Measurements from ENCODE around the gene SORCS2.

The SORCS2 gene

GRCh38 chr4:7248857-7249256 lies 56.5 kb downstream of the SORCS2 start:
- no peak for DNase-seq

GRCh38 chr4:7251321-7251720 lies 59.0 kb downstream of the SORCS2 start:
- DNase-seq = no peak

DNA sequence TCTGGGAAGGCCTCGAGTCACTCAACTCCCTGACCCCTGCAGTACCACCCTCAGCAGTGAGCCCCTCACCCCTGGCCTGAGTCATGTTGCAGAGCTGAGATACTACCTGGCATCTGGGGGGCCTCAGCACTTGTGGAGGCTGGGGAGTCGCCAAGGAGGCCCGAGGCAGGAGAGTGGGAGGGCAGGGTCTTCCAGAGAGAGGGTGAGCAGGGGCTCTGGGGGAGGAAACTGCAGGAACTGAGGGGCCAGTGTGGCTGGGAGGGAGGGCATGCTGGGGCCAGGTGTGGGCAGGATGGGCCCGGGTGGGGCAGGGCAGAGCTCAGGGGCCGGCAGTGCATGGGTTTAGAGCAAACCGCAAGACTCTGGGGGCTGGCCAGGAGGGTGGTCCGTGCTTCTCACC lies 59.7 kb downstream of the SORCS2 start:
- no peak for DNase-seq

GRCh38 chr4:7252510-7253340 lies 60.4 kb downstream of the SORCS2 start:
- DNase-seq = no peak

GRCh38 chr4:7253341-7253700 lies 61.0 kb downstream of the SORCS2 start:
- DNase-seq = no peak

DNA sequence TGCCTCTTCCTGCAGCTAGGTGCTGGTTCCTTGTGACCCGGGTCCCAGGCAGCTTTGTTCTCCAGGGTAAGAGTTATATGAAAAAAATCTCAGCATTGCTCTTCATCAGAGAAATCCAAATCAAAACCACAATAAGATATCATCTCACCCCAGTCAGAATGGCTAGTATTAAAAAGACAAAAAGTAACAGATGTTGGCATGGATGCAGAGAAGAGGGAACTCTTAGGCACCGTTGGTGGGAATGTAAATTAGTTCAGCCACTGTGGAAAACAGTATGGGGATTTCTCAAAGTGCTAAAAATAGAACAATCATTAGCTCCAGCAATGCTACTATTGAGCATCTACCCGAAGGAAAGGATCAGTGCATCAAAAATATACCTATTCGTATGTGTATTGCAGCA lies 61.5 kb downstream of the SORCS2 start:
- DNase-seq = no peak

GRCh38 chr4:7254736-7255487 lies 62.6 kb downstream of the SORCS2 start:
- DNase-seq = no peak

DNA sequence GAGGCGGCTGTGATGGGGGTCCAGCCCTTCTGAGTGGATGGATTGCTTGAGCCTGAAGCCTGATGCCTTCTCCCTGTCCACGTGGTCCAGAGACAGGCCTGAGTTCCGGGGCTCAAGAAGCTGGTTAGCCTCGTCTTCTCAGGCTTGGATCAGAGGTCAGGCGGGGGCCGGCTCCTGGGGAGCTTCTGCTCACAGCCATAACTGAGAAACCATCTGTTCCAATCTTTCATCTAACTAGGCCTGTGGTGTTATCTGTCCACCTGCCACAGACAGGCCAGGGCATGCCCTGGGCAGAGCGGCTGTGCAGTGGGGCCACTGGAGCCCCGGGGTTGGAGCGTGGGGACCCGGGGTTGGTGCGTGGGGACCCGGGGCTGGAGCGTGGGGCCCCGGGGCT lies 63.1 kb downstream of the SORCS2 start:
- no peak for DNase-seq

GRCh38 chr4:7255996-7256395 lies 63.7 kb downstream of the SORCS2 start:
- no peak for DNase-seq

- no peak for DNase-seq
Measured at GRCh38 chr4:7256984-7257810, 64.9 kb downstream of the SORCS2 start.

- no peak for DNase-seq
Measured at GRCh38 chr4:7259039-7259438, 66.7 kb downstream of the SORCS2 start.

DNA sequence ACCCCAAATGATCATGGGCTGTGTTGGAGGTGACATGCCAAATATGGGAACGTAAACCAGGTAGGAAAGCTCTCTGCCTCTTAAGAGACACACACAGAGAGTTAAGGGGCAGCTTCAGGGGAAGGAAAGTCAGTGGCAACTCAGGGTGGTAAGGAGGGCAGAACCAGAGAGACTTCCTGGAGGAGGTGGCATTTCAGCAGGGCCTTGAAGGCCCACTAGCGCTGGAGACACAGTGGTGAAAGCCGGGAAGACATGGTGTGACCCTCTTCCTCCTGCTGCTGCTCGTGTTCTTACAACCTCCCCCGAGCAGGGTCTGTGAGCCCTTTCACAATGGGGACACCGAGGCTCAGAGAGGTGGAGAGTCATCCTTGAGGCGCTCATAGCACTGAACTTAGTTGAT lies 68.2 kb downstream of the SORCS2 start:
- DNase-seq = no peak

- DNase-seq = no peak
Measured at GRCh38 chr4:7261087-7261486, 68.7 kb downstream of the SORCS2 start.

- no peak for DNase-seq
Measured at GRCh38 chr4:7261536-7261935, 69.2 kb downstream of the SORCS2 start.

DNA sequence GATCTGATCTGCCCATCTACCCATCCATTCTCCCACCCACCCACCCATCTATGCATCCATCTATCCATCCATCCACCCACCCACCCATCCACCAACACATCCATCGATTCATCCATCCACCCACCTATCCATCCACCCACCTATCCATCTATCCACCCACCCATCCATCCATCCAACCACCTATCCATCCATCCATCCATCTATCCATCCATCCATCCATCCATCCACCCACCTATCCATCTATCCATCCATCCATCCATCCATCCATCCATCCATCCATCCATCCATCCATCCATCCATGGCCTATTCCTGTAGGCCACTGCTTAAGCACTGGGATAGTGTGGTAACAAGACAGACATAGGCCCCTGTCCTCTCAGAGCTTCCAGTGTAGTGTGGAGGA lies 69.8 kb downstream of the SORCS2 start:
- DNase-seq = no peak

DNA sequence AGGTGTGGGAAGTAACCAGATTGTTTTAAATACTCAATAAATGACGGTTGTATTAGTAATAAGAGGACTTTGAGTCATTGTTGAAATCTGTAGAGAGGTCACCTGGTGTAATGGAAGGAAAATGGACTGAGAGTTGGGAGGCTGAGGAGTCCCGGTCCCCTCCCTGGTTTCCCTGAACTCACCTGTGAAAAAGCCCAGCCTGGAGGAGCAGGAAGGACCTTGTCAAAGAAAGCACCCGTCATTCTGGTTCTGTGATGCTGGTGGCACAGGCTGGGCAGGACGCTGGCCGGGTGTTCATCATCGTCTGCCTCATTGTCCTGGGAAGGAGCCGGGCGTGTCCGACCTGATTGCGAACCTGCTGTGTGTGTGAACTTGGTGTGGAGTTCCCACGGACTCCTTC lies 70.8 kb downstream of the SORCS2 start:
- DNase-seq = no peak

GRCh38 chr4:7264694-7265093 lies 72.4 kb downstream of the SORCS2 start:
- DNase-seq = no peak

GRCh38 chr4:7266525-7267292 lies 74.4 kb downstream of the SORCS2 start:
- DNase-seq = no peak

- DNase-seq = no peak
Measured at GRCh38 chr4:7267829-7268228, 75.5 kb downstream of the SORCS2 start.

DNA sequence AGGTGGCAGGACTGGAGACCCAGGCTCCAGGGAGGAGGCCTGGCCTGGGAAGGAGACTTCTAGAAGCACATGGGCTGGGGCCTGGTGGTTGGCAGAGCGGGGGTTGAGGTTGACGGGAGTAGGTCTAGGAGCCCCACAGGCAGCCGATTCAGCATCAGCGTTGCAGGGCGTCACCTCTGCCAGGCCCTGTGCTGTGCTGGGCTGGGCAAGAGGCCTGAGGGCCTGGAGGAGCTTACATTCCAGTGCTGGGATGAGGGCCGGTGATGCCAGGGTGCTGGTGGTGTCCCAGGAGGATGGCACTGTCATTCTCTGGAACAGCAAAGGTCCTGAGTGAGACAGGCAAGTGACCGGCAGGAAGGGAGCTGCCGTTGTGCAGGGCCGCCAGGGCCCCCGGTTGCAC lies 76.6 kb downstream of the SORCS2 start:
- no peak for DNase-seq

GRCh38 chr4:7270121-7270520 lies 77.8 kb downstream of the SORCS2 start:
- no peak for DNase-seq

GRCh38 chr4:7272404-7272803 lies 80.1 kb downstream of the SORCS2 start:
- no peak for DNase-seq
